ENCODE data around the gene DOP1B. TPM values are rescaled to one million over a fixed set of nuclear protein-coding genes. Genes with fewer than 3 reads are reported as not detected.

DOP1B gene
- total RNA-seq, 1 donor from 2014 or later = 13.5 TPM

- no peaks in the 10 kb centered on the region for H3K36me3 ChIP-seq
- no peaks in the 10 kb centered on the region for H3K27me3 ChIP-seq
- intact Hi-C loops (cut with DNase I) = no loop called here
- TF ChIP-seq, protein P1, sequence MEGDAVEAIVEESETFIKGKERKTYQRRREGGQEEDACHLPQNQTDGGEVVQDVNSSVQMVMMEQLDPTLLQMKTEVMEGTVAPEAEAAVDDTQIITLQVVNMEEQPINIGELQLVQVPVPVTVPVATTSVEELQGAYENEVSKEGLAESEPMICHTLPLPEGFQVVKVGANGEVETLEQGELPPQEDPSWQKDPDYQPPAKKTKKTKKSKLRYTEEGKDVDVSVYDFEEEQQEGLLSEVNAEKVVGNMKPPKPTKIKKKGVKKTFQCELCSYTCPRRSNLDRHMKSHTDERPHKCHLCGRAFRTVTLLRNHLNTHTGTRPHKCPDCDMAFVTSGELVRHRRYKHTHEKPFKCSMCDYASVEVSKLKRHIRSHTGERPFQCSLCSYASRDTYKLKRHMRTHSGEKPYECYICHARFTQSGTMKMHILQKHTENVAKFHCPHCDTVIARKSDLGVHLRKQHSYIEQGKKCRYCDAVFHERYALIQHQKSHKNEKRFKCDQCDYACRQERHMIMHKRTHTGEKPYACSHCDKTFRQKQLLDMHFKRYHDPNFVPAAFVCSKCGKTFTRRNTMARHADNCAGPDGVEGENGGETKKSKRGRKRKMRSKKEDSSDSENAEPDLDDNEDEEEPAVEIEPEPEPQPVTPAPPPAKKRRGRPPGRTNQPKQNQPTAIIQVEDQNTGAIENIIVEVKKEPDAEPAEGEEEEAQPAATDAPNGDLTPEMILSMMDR (IDR thresholded peaks at IDR 0.05) = no peak
- TF ChIP-seq POLR2A (IDR thresholded peaks at IDR 0.05) (no peak), POLR2AphosphoS5 (IDR thresholded peaks at IDR 0.05; ENCODE audit: insufficient read depth in 1 of 2, low read depth in 1 of 2) (no peak)
- no peaks in the 10 kb centered on the region for H3K9me3 ChIP-seq
- H3K4me3 ChIP-seq = no peak overlapping the region
- no peak for DNase-seq (ENCODE audit: extremely low spot score in 2 of 2)
- no peak overlapping the region for H3K27ac ChIP-seq
- peaks cover 19% of the 10 kb centered on the region for H3K4me1 ChIP-seq
Observed at GRCh38 chr21:36160850-36161178, 4.2 kb downstream of the DOP1B start.

- Histone ChIP-seq H3K36me3 (no peaks in the 10 kb centered on the region), H3K27me3 (no peaks in the 10 kb centered on the region), H3K9me3 (no peaks in the 10 kb centered on the region), H3K27ac (no peak overlapping the region), H3K4me3 (no peak overlapping the region), H3K4me1 (peaks cover 11% of the 10 kb centered on the region)
- intact Hi-C loops (cut with DNase I) = no loop called here
- no peak for DNase-seq (ENCODE audit: extremely low spot score in 2 of 2)
- no peak for TF ChIP-seq POLR2A (IDR thresholded peaks at IDR 0.05)
Observed at GRCh38 chr21:36162631-36163030, 6.0 kb downstream of the DOP1B start.

DNA sequence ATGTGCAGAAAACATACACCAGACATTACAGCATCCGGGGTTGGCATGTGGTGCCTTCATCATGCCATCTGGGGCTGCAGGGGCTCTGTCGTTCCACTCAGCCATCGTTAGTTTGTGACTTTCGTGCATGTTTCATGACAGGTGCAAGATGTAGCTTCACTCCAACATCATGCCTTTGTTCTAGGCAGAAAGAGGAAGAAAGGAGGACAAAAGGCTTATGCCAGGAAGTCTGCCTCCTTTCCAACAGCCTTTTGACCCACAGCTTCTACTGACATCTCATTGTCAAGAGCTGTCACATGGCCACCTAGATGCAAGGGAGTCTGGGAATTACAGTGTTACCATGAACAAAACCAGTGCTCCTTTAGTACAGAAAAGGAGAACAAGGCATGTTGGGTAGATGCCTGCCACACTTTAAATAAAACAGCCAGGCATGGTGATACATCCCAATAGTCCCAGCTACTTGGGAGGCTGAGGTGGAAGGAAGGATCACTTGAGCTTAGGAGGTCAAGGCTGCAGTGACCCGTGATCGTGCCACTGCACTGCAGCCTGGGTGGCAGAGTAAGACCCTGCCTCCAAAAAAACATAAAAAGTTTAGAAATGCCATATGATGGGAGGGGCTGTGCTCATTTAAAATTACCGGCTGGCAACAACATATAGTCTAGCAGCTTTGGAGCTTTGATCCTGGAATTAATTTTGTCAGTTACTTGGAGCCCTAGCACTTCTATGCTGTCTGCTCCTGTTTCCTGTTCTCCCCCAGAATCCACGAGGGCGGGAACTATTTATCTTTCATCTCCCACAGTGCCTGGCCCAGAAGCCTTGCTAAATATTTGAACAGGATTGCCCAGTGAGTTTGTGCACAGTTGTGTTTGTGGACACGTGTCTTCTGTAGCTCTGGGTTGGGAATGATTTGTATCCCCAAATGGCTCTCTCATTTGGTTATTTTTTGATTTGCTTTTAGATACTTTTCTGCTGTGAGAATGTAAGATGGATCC, 7.4 kb downstream of the DOP1B start:
- no peak overlapping the region for H3K27ac ChIP-seq
- TF ChIP-seq POLR2A (IDR thresholded peaks at IDR 0.05) (no peak), POLR2AphosphoS5 (IDR thresholded peaks at IDR 0.05; ENCODE audit: insufficient read depth in 1 of 2, low read depth in 1 of 2) (no peak)
- TF ChIP-seq, protein P1 (IDR thresholded peaks at IDR 0.05) = no peak

GRCh38 chr21:36165356-36165755, 8.7 kb downstream of the DOP1B start:
- Histone ChIP-seq H3K4me1 (peaks cover 7% of the 10 kb centered on the region), H3K27ac (no peak overlapping the region), H3K9me3 (no peaks in the 10 kb centered on the region), H3K4me3 (no peak overlapping the region), H3K27me3 (no peaks in the 10 kb centered on the region), H3K36me3 (no peaks in the 10 kb centered on the region)
- intact Hi-C loops (cut with DNase I) = no loop called here
- TF ChIP-seq POLR2AphosphoS5 (IDR thresholded peaks at IDR 0.05; ENCODE audit: insufficient read depth in 1 of 2, low read depth in 1 of 2) (no peak), POLR2A (IDR thresholded peaks at IDR 0.05) (no peak)
- TF ChIP-seq, protein P1 (IDR thresholded peaks at IDR 0.05) = no peak
- DNase-seq (ENCODE audit: extremely low spot score in 2 of 2) = no peak

More for the DNA sequence above, 7.4 kb downstream of the DOP1B start:
- Histone ChIP-seq H3K9me3 (no peaks in the 10 kb centered on the region), H3K36me3 (no peaks in the 10 kb centered on the region), H3K4me3 (no peak overlapping the region), H3K4me1 (peaks cover 7% of the 10 kb centered on the region), H3K27me3 (no peaks in the 10 kb centered on the region)
- no peak for DNase-seq (ENCODE audit: extremely low spot score in 2 of 2)
- intact Hi-C loops (cut with DNase I) = no loop called here

GRCh38 chr21:36166705-36167104, 10.1 kb downstream of the DOP1B start:
- Histone ChIP-seq H3K27ac (no peak overlapping the region), H3K9me3 (no peaks in the 10 kb centered on the region), H3K4me1 (peaks cover 7% of the 10 kb centered on the region), H3K4me3 (no peak overlapping the region), H3K27me3 (no peaks in the 10 kb centered on the region), H3K36me3 (no peaks in the 10 kb centered on the region)
- DNase-seq (ENCODE audit: extremely low spot score in 2 of 2) = no peak
- intact Hi-C loops (cut with DNase I) = no loop called here
- TF ChIP-seq POLR2A (IDR thresholded peaks at IDR 0.05) (no peak), POLR2AphosphoS5 (IDR thresholded peaks at IDR 0.05; ENCODE audit: insufficient read depth in 1 of 2, low read depth in 1 of 2) (no peak)
- TF ChIP-seq, protein P1 (IDR thresholded peaks at IDR 0.05) = no peak
